ENCODE results near the gene FAM53C.

GRCh38 chr5:138353560-138354080, 15.6 kb downstream of the FAM53C start:
- no peak for TF ChIP-seq EZH2 (IDR thresholded peaks at IDR 0.05; ENCODE audit: insufficient read depth, poor library complexity, severe bottlenecking)
- no peak for TF ChIP-seq EZH2phosphoT487 (IDR thresholded peaks at IDR 0.05; ENCODE audit: insufficient read depth, low read depth)

Measured in GM23248 (cell line).